ENCODE data around the gene IPCEF1.
"Not testable (repeated sequence)": the region's sequence is repeated elsewhere in the genome, so short reads cannot be mapped to it uniquely, and the experiment has no call there.

The IPCEF1 gene

DNA sequence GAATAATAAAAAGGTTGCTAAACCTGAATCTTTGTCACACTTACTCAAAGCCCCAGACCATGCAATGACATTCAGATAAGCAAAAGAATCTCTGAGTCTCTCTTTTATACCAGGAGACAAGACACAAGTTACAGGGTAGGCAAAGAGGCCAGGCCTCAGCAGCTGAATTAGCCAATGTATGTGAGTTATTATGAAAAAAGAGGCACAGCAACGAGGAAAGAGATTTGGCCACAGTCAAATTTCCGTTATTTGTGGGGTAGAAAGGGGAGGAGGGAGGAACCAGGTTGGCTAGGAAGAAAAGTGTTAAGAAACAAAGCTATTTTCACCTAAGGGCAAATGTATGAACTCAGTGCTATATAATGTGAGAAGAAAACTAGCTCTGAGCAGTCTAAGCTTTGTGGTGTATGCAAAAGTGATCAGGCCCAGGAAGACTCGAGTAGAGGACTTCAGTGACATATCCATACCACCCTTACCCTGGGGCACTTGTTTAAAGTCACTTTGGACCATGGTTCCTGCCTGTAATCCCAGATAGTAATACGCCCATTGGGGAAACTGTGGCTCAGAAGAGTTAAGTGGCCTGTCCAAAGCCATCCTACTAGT is 19.1 kb downstream of the IPCEF1 start:
- DNase-seq (ENCODE audit: low spot score), result no peak
- TF ChIP-seq, protein P1, sequence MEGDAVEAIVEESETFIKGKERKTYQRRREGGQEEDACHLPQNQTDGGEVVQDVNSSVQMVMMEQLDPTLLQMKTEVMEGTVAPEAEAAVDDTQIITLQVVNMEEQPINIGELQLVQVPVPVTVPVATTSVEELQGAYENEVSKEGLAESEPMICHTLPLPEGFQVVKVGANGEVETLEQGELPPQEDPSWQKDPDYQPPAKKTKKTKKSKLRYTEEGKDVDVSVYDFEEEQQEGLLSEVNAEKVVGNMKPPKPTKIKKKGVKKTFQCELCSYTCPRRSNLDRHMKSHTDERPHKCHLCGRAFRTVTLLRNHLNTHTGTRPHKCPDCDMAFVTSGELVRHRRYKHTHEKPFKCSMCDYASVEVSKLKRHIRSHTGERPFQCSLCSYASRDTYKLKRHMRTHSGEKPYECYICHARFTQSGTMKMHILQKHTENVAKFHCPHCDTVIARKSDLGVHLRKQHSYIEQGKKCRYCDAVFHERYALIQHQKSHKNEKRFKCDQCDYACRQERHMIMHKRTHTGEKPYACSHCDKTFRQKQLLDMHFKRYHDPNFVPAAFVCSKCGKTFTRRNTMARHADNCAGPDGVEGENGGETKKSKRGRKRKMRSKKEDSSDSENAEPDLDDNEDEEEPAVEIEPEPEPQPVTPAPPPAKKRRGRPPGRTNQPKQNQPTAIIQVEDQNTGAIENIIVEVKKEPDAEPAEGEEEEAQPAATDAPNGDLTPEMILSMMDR (IDR thresholded peaks at IDR 0.05; ENCODE audit: extremely low read depth, missing control alignments), result no peak

DNA sequence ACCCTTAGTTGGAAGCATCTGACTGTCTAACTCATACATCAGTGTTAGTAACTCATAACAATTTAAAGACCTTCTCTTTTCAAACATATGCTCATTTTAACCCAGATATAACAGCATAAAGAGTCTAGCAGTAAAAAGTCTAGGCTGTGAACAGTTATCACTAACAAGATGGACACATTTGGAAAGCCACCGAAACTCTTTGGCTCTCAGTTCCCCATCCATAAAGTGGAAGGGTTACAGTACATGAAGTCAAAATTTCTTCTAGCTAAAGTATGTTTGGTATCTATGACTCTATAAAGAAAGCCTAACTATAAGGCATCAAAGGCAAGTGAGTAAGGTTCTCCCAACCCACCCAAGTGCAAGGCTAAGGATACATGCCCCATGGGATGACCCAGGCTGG is 22.5 kb downstream of the IPCEF1 start:
- not testable (repeated sequence) for DNase-seq (ENCODE audit: low spot score)

- TF ChIP-seq, protein P1 (IDR thresholded peaks at IDR 0.05; ENCODE audit: extremely low read depth, missing control alignments), result no peak
- DNase-seq (ENCODE audit: low spot score), result no peak
Observed at GRCh38 chr6:154331750-154332149, 24.9 kb downstream of the IPCEF1 start.

DNA sequence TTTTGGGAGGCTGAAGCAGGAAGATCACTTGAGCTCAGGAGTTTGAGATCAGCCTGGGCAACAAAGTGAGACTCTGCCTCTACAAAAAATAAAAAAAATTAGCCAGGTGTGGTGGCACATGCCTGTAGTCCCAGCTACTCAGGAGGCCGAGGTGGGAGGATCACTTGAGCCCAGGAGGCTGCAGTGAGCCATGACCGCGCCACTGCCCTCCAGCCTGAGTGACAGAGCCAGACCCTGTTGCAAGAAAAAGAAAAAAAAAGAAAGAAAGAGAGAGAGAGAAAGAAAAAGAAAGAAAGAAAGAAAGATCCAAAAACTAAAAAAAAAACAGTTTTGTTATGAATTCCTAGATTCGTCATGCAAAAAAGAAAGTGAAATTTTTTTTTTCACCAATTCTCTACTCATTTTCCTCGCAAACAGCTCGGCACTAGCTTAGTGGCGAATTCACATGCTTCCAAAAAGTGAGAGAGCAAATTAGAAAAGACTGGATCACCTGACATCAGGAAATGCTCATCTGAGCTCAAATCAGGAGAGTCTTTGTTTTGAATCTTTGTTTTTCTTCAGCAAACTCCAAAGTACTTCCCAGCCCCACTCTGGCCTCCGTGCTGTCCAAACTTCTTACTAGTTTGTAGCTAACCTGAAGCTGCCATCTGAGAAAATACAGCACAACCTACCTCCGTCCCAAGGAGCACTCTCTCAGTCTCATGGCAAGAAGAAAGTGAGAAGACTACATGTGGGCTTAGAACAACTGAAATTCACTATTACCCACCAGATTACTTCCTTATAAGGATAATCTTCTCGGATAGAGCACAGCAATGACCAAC is 27.0 kb downstream of the IPCEF1 start:
- no peak for DNase-seq (ENCODE audit: low spot score)
- TF ChIP-seq, protein P1 (IDR thresholded peaks at IDR 0.05; ENCODE audit: extremely low read depth, missing control alignments), result no peak

DNA sequence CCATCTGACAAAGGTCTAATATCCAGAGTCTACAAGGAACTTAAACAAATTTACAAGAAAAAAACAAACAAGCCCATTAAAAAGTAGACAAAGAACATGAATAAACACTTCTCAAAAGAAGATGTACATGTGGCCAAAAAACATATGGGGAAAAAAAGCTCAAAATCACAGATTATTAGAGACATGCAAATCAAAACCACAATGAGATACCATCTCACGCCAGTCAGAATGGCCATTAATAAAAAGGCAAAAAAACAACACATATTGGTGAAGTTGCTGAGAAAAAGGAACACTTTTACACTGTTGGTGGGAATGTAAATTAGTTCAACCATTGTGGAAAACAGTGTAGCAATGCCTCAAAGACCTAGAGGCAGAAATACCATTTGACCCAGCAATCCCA is 29.3 kb downstream of the IPCEF1 start:
- DNase-seq (ENCODE audit: low spot score), result not testable (repeated sequence)

GRCh38 chr6:154325142-154325541 is 31.5 kb downstream of the IPCEF1 start:
- no peak for DNase-seq (ENCODE audit: low spot score)
- TF ChIP-seq, protein P1 (IDR thresholded peaks at IDR 0.05; ENCODE audit: extremely low read depth, missing control alignments), result no peak

DNA sequence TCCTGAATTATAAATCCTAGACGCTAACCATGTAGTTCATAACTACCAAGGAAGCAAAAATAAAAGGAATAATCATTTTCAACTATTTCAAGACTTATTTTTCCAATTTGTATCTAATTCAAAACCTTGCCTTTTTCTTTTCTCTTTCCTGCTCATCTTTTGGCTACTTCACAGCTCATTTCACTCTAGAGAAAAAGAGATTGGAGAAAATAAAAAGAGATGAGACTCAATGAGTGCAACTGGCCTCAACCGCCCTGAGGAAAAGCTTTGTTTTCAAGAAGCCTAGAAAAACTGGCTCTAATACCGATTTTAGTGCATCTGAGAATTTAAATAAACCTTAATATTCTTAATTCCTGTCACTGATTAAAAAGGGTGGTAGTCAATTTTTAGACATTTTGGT is 36.4 kb downstream of the IPCEF1 start:
- no peak for DNase-seq (ENCODE audit: low spot score)
- TF ChIP-seq, protein P1 (IDR thresholded peaks at IDR 0.05; ENCODE audit: extremely low read depth, missing control alignments), result no peak

GRCh38 chr6:154319231-154319858 is 37.3 kb downstream of the IPCEF1 start:
- TF ChIP-seq, protein P1 (IDR thresholded peaks at IDR 0.05; ENCODE audit: extremely low read depth, missing control alignments), result no peak
- no peak for DNase-seq (ENCODE audit: low spot score)

Measured in GM20000 (cell line).